PC-3 (cell line): ENCODE results near the gene TPR. TPM values are rescaled to one million over a fixed set of nuclear protein-coding genes. Genes with fewer than 3 reads are reported as not detected.

ENCODE experiments used
- ATAC-seq: fragments of 200-7000 bp; cut with Tn5 transposase; 2 replicates; pipeline ENCODE4 v1.9.1; 2020; ENCODE audit warnings: mild to moderate bottlenecking, moderate library complexity
- BruUV-seq: library from RNA; stranded (reverse); fragments of 400-500 nt; replicated peaks from 2 replicates; lab custom pipeline; 2021; lab: Mats Ljungman, UMichigan
- CTCF ChIA-PET: fragments of 300-600 bp; sonication (Branson Sonifier 250); formaldehyde crosslinking; loops from one replicate; lab custom pipeline; 2022; ENCODE audit warnings: antibody characterized with exemption; lab: Charles Lee
- POLR2A ChIA-PET: fragments of 300-600 bp; sonication (Branson Sonifier 250); formaldehyde crosslinking; loops from one replicate; lab custom pipeline; 2022; ENCODE audit warnings: antibody characterized with exemption; ENCODE audit not compliant: unreplicated experiment; lab: Charles Lee
- DNase-seq: peaks from one replicate; pipeline ENCODE4 v3.0.0-alpha.2; 2015
- H2AFZ ChIP-seq: fragments of 300-600 bp; sonication (generic); 2 replicates; pipeline ENCODE4 v1.6.0; 2016; ENCODE audit warnings: antibody characterized with exemption, low read length
- H3F3A ChIP-seq: fragments of 300-600 bp; sonication (generic); one replicate; pipeline ENCODE4 v1.6.0; 2017; ENCODE audit warnings: antibody characterized with exemption, low read length, control low read depth, mild to moderate bottlenecking; ENCODE audit not compliant: unreplicated experiment
- H3K27ac ChIP-seq: fragments of 300-600 bp; sonication (generic); 2 replicates; pipeline ENCODE4 v1.5.1; 2016; ENCODE audit warnings: mild to moderate bottlenecking, low read length
- H3K27me3 ChIP-seq: fragments of 300-600 bp; sonication (generic); 2 replicates; pipeline ENCODE4 v1.6.1; 2016; ENCODE audit warnings: low read length, mixed read lengths
- H3K36me3 ChIP-seq: fragments of 300-600 bp; sonication (generic); 2 replicates; pipeline ENCODE4 v1.6.1; 2016; ENCODE audit warnings: low read depth, mixed run types, low read length, mixed read lengths
- H3K4me1 ChIP-seq: fragments of 300-600 bp; sonication (generic); 2 replicates; pipeline ENCODE4 v1.5.1; 2016; ENCODE audit warnings: low read length; ENCODE audit not compliant: insufficient read depth
- H3K4me2 ChIP-seq: fragments of 300-600 bp; sonication (generic); 2 replicates; pipeline ENCODE4 v1.6.0; 2016; ENCODE audit warnings: low read length
- H3K4me3 ChIP-seq: fragments of 300-600 bp; sonication (generic); 2 replicates; pipeline ENCODE4 v1.5.1; 2016; ENCODE audit warnings: mild to moderate bottlenecking, low read length, mixed read lengths
- H3K79me2 ChIP-seq: fragments of 300-600 bp; sonication (generic); 2 replicates; pipeline ENCODE4 v1.6.1; 2017; ENCODE audit warnings: low read length, mixed read lengths
- H3K9ac ChIP-seq: fragments of 300-600 bp; sonication (generic); 2 replicates; pipeline ENCODE4 v1.6.0; 2016; ENCODE audit warnings: mild to moderate bottlenecking, low read length
- H3K9me2 ChIP-seq: fragments of 300-600 bp; sonication (generic); replicated peaks from 2 replicates; pipeline ENCODE4 v1.6.1; 2016; ENCODE audit warnings: mixed run types, low read length, mixed read lengths
- H3K9me3 ChIP-seq: fragments of 300-600 bp; sonication (generic); 2 replicates; pipeline ENCODE4 v1.6.1; 2016; ENCODE audit warnings: low read length, mixed read lengths
- H4K20me1 ChIP-seq: fragments of 300-600 bp; sonication (generic); 2 replicates; pipeline ENCODE4 v1.6.1; 2016; ENCODE audit warnings: low read length, mixed read lengths
- CTCF ChIP-seq: fragments of 300-600 bp; sonication (generic); conservative IDR thresholded peaks from 2 replicates; pipeline ENCODE4 v1.5.1; 2017; ENCODE audit warnings: antibody characterized with exemption, low read depth, mild to moderate bottlenecking, low read length
- EZH2 ChIP-seq: fragments of 300-600 bp; sonication (generic); IDR thresholded peaks from one replicate; pipeline ENCODE4 v1.6.1; 2017; ENCODE audit warnings: antibody characterized with exemption, mild to moderate bottlenecking, low read length; ENCODE audit not compliant: unreplicated experiment
- EZH2phosphoT487 ChIP-seq: fragments of 300-600 bp; sonication (generic); IDR thresholded peaks from 2 replicates; pipeline ENCODE4 v1.6.1; 2018; ENCODE audit warnings: mild to moderate bottlenecking, antibody characterized with exemption, low read length, borderline replicate concordance
- intact Hi-C: fragments of 100-400 bp; cut with micrococcal nuclease; formaldehyde crosslinking; loops from 2 replicates; pipeline ENCODE4 v1.9.0; 2023
- total RNA-seq: library from RNA; depleted of rRNA; stranded (reverse); fragments of >200 nt; gene quantifications from 2 replicates; pipeline ENCODE4 v1.2.3, GENCODE V29; 2014

Gene TPR
- total RNA-seq, 1 experiment from 2014 or later: 39.3 TPM

- Histone ChIP-seq H3K9ac (no peak overlapping the region), H2AFZ (no peak overlapping the region), H3K4me2 (no peak overlapping the region), H3K27ac (no peak overlapping the region), H3K4me3 (no peak overlapping the region), H3K27me3 (no peaks in the 10 kb centered on the region), H4K20me1 (no peaks in the 10 kb centered on the region), H3K36me3 (peaks cover 13% of the 10 kb centered on the region), H3K9me2 (no peaks in the 10 kb centered on the region), H3F3A (no peaks in the 10 kb centered on the region), H3K4me1 (no peaks in the 10 kb centered on the region), H3K9me3 (no peaks in the 10 kb centered on the region), H3K79me2 (no peaks in the 10 kb centered on the region)
- BruUV-seq: no TSS peak
- TF ChIP-seq EZH2 (no peak), EZH2phosphoT487 (no peak), CTCF (no peak)
- CTCF ChIA-PET: no interaction called here
- no peak for DNase-seq
- POLR2A ChIA-PET: no interaction called here
- no peak for ATAC-seq
- intact Hi-C loops: no loop called here
These were observed 64.7 kb downstream of the TPR start for GRCh38 chr1:186310307-186310706.

- H3K36me3 ChIP-seq: peaks cover 11% of the 10 kb centered on the region
- H3K27me3 ChIP-seq: no peaks in the 10 kb centered on the region
- CTCF ChIA-PET: no interaction called here
- no peaks in the 10 kb centered on the region for H3K9me3 ChIP-seq
- H4K20me1 ChIP-seq: no peaks in the 10 kb centered on the region
- H3K4me1 ChIP-seq: no peaks in the 10 kb centered on the region
- H3K4me2 ChIP-seq: no peak overlapping the region
- intact Hi-C loops: no loop called here
- H3K9me2 ChIP-seq: no peaks in the 10 kb centered on the region
- H3F3A ChIP-seq: no peaks in the 10 kb centered on the region
- POLR2A ChIA-PET: no interaction called here
- H3K27ac ChIP-seq: no peak overlapping the region
- no peak overlapping the region for H3K4me3 ChIP-seq
- no TSS peak for BruUV-seq
- no peak overlapping the region for H3K9ac ChIP-seq
- TF ChIP-seq EZH2phosphoT487 (no peak), EZH2 (no peak)
- H2AFZ ChIP-seq: no peak overlapping the region
- ATAC-seq: no peak
- no peak for DNase-seq
- H3K79me2 ChIP-seq: no peaks in the 10 kb centered on the region
These were observed 66.6 kb downstream of the TPR start for GRCh38 chr1:186308264-186309060.

- intact Hi-C loops: no loop called here
- POLR2A ChIA-PET: no interaction called here
These were observed 67.6 kb downstream of the TPR start for GRCh38 chr1:186307445-186307844.

More at GRCh38 chr1:186307445-186307844, 67.6 kb downstream of the TPR start:
- H3K4me1 ChIP-seq: no peaks in the 10 kb centered on the region
- H2AFZ ChIP-seq: no peak overlapping the region
- ATAC-seq (no peak), DNase-seq (no peak)
- no peaks in the 10 kb centered on the region for H3K79me2 ChIP-seq
- no peaks in the 10 kb centered on the region for H3F3A ChIP-seq
- no peaks in the 10 kb centered on the region for H3K9me3 ChIP-seq
- no peak overlapping the region for H3K9ac ChIP-seq
- no peaks in the 10 kb centered on the region for H4K20me1 ChIP-seq
- no peak overlapping the region for H3K4me2 ChIP-seq
- no peaks in the 10 kb centered on the region for H3K9me2 ChIP-seq
- CTCF ChIA-PET: no interaction called here
- peaks cover 8% of the 10 kb centered on the region; the same call in 1 of the 2 replicates for H3K36me3 ChIP-seq
- BruUV-seq: no TSS peak
- H3K27ac ChIP-seq: no peak overlapping the region
- no peak for TF ChIP-seq CTCF
- no peak for TF ChIP-seq EZH2
- TF ChIP-seq EZH2phosphoT487: no peak
- H3K27me3 ChIP-seq: no peaks in the 10 kb centered on the region
- no peak overlapping the region for H3K4me3 ChIP-seq
